ENCODE data around the gene RNH1.

- TF ChIP-seq CTCF (conservative IDR thresholded peaks at IDR 0.05 in 1 of 2, IDR thresholded peaks at IDR 0.05 in 1 of 2; ENCODE audit: extremely low read depth in 1 of 2, insufficient read depth in 1 of 2, low read depth in 1 of 2, low read length in 2 of 2) (no peak), EZH2 (IDR thresholded peaks at IDR 0.05; ENCODE audit: borderline replicate concordance, low read length) (no peak)
These were observed 44.7 kb downstream of the RNH1 start for GRCh38 chr11:462107-462890.
